Right lobe of liver (tissue), 4 donors: ENCODE measurements around the gene EEF2K.

Experiments
- POLR2A ChIP-seq: fragments of 450-650 bp; IDR thresholded peaks from one replicate; pipeline ENCODE4 v1.6.1; 2017; ENCODE audit warnings: antibody characterized with exemption, mild to moderate bottlenecking
- TF ChIP-seq, protein P1 (sequence below), 4 donors: fragments of 200-600 bp in 3 of 4; fragments of 450-650 bp in 1 of 4; IDR thresholded peaks; one replicate each; pipeline versions ENCODE4 v1.5.1 to v1.8.0; 2016 to 2022; ENCODE audit warnings: antibody characterized with exemption in 4 of 4, mild to moderate bottlenecking in 2 of 4
- donor health status: DM: no; HTN: no; CAD: no.
- donor health status: DM: no; HTN: no; CAD: no.
- donor health status: DM: no; HTN: yes; CAD: no.

GRCh38 chr16:22323173-22323958 lies 117.3 kb downstream of the EEF2K start:
- no peak for TF ChIP-seq POLR2A
- TF ChIP-seq, protein P1, sequence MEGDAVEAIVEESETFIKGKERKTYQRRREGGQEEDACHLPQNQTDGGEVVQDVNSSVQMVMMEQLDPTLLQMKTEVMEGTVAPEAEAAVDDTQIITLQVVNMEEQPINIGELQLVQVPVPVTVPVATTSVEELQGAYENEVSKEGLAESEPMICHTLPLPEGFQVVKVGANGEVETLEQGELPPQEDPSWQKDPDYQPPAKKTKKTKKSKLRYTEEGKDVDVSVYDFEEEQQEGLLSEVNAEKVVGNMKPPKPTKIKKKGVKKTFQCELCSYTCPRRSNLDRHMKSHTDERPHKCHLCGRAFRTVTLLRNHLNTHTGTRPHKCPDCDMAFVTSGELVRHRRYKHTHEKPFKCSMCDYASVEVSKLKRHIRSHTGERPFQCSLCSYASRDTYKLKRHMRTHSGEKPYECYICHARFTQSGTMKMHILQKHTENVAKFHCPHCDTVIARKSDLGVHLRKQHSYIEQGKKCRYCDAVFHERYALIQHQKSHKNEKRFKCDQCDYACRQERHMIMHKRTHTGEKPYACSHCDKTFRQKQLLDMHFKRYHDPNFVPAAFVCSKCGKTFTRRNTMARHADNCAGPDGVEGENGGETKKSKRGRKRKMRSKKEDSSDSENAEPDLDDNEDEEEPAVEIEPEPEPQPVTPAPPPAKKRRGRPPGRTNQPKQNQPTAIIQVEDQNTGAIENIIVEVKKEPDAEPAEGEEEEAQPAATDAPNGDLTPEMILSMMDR (IDR thresholded peaks at IDR 0.05), result no peak
